HCT116 (cell line): ENCODE measurements around the gene TBP. TPM values are rescaled to one million over a fixed set of nuclear protein-coding genes. Genes with fewer than 3 reads are reported as not detected.

Experiments
- ATAC-seq: fragments of 200-7000 bp; cut with Tn5 transposase; 2 replicates; pipeline ENCODE4 v1.9.1; 2020; ENCODE audit warnings: mild to moderate bottlenecking, moderate library complexity
- BruUV-seq: library from RNA; stranded (reverse); fragments of 400-500 nt; replicated peaks from 2 replicates; lab custom pipeline; 2021; lab: Mats Ljungman, UMichigan
- CTCF ChIA-PET: fragments of 300-600 bp; sonication (Branson Sonifier 250); formaldehyde crosslinking; loops from one replicate; lab custom pipeline; 2021; ENCODE audit warnings: antibody characterized with exemption; lab: Charles Lee
- POLR2A ChIA-PET: fragments of 300-600, 350-600 bp; sonication (Branson Sonifier 250); formaldehyde crosslinking; loops from one replicate; lab custom pipeline; 2021; ENCODE audit warnings: antibody characterized with exemption; lab: Charles Lee
- RAD21 ChIA-PET, 2 experiments: fragments of 300-600 bp; sonication (Branson Sonifier 250); formaldehyde crosslinking; loops; one replicate each; lab custom pipeline; 2023; ENCODE audit warnings: low total read pairs in 2 of 2; ENCODE audit not compliant: uncharacterized antibody in 2 of 2, unreplicated experiment in 2 of 2, low non-redundant PET in 1 of 2; lab: Charles Lee
- DNase-seq: peaks from one replicate; pipeline ENCODE4 v3.0.0-alpha.2; 2010; ENCODE audit warnings: low read depth, low spot score
- H2AFZ ChIP-seq: fragments of 200-600 bp; shearing (Covaris generic), sonication (generic); 2 replicates; pipeline ENCODE4 v1.6.1; 2017; ENCODE audit warnings: low read depth, mixed run types, mixed read lengths, antibody characterized with exemption, low read length; ENCODE audit not compliant: poor library complexity, severe bottlenecking
- H3K27ac ChIP-seq: 2 replicates; pipeline ENCODE4 v1.5.1; 2012; ENCODE audit warnings: low read depth, low read length
- H3K27me3 ChIP-seq: fragments of 200-600 bp; sonication (generic); 2 replicates; pipeline ENCODE4 v1.6.1; 2016; ENCODE audit warnings: mixed run types, low read length, mixed read lengths; ENCODE audit not compliant: insufficient read depth
- H3K36me3 ChIP-seq, 2 experiments: fragments of 200-500 bp in 1 of 2; fragments of 200-600 bp in 1 of 2; sonication (Bioruptor generic) in 1 of 2; sonication (generic) in 1 of 2; 2 replicates each; pipeline versions ENCODE4 v1.5.1 to v1.6.1; 2014 to 2016; ENCODE audit warnings: low read length in 2 of 2, inconsistent platforms in 1 of 2, mixed read lengths in 1 of 2, mixed run types in 1 of 2; ENCODE audit not compliant: insufficient read depth in 2 of 2, control insufficient read depth in 1 of 2
- H3K4me1 ChIP-seq, 2 experiments: fragments of 200-600 bp in 1 of 2; sonication (generic) in 1 of 2; 2 replicates each; pipeline versions ENCODE4 v1.5.1 to v1.6.1; 2012 to 2017; ENCODE audit warnings: low read length in 2 of 2, inconsistent platforms in 1 of 2, mild to moderate bottlenecking in 1 of 2, mixed read lengths in 1 of 2, mixed run types in 1 of 2, moderate library complexity in 1 of 2; ENCODE audit not compliant: insufficient read depth in 2 of 2, control insufficient read depth in 1 of 2
- H3K4me2 ChIP-seq: fragments of 200-600 bp; sonication (generic); 2 replicates; pipeline ENCODE4 v1.6.1; 2017; ENCODE audit warnings: mixed run types, low read length, mixed read lengths
- H3K4me3 ChIP-seq, 2 experiments: fragments of 200-600 bp in 1 of 2; sonication (generic) in 1 of 2; replicated peaks in 1 of 2; 2 replicates each; pipeline ENCODE4 v1.5.1; 2011 to 2016; ENCODE audit warnings: low read length in 2 of 2, control low read depth in 1 of 2, low read depth in 1 of 2, mild to moderate bottlenecking in 1 of 2, mixed read lengths in 1 of 2, mixed run types in 1 of 2
- H3K79me2 ChIP-seq: fragments of 200-600 bp; sonication (generic); 2 replicates; pipeline ENCODE4 v1.6.1; 2017; ENCODE audit warnings: mild to moderate bottlenecking, mixed run types, low read length, moderate library complexity, mixed read lengths; ENCODE audit not compliant: insufficient read depth
- H3K9ac ChIP-seq: fragments of 200-600 bp; sonication (generic); 2 replicates; pipeline ENCODE4 v1.6.1; 2016; ENCODE audit warnings: low read length, mixed read lengths
- H3K9me2 ChIP-seq: fragments of 200-600 bp; sonication (generic), shearing (Covaris generic); 2 replicates; pipeline ENCODE4 v1.6.1; 2017; ENCODE audit warnings: mixed run types, mild to moderate bottlenecking, moderate library complexity; ENCODE audit not compliant: insufficient read depth
- H3K9me3 ChIP-seq, 2 experiments: fragments of 200-500 bp in 1 of 2; fragments of 200-600 bp in 1 of 2; sonication (Bioruptor generic) in 1 of 2; sonication (generic) in 1 of 2; 2 replicates each; pipeline ENCODE4 v1.6.1; 2014 to 2017; ENCODE audit warnings: low read length in 2 of 2, mixed read lengths in 2 of 2, inconsistent platforms in 1 of 2, low read depth in 1 of 2, mild to moderate bottlenecking in 1 of 2, mixed run types in 1 of 2, moderate library complexity in 1 of 2; ENCODE audit not compliant: control insufficient read depth in 1 of 2, insufficient read depth in 1 of 2
- H4K20me1 ChIP-seq: fragments of 200-600 bp; sonication (generic), shearing (Covaris generic); 2 replicates; pipeline ENCODE4 v1.6.1; 2017; ENCODE audit warnings: mixed run types, mild to moderate bottlenecking, moderate library complexity; ENCODE audit not compliant: insufficient read depth
- ATF3 ChIP-seq: IDR thresholded peaks from 2 replicates; pipeline ENCODE4 v1.6.1; 2012
- CBX3 ChIP-seq: IDR thresholded peaks from 2 replicates; pipeline ENCODE4 v1.6.1; 2012; ENCODE audit warnings: low read depth
- EGR1 ChIP-seq: IDR thresholded peaks from 2 replicates; pipeline ENCODE4 v1.6.1; 2012; ENCODE audit warnings: low read depth
- ELF1 ChIP-seq: IDR thresholded peaks from 2 replicates; pipeline ENCODE4 v1.6.1; 2012; ENCODE audit warnings: low read depth, borderline replicate concordance
- FOSL1 ChIP-seq: IDR thresholded peaks from 2 replicates; pipeline ENCODE4 v1.6.1; 2012; ENCODE audit warnings: low read depth
- MAX ChIP-seq: IDR thresholded peaks from 2 replicates; pipeline ENCODE4 v1.6.1; 2012
- POLR2A ChIP-seq: IDR thresholded peaks from 2 replicates; pipeline ENCODE4 v1.7.0; 2011; ENCODE audit warnings: borderline replicate concordance; ENCODE audit not compliant: insufficient read depth, insufficient read length; ENCODE audit errors: extremely low read depth
- POLR2AphosphoS5 ChIP-seq: IDR thresholded peaks from 2 replicates; pipeline ENCODE4 v1.6.1; 2011; ENCODE audit warnings: mild to moderate bottlenecking, low read depth, low read length, moderate library complexity
- RAD21 ChIP-seq: IDR thresholded peaks from 2 replicates; pipeline ENCODE4 v1.6.1; 2012; ENCODE audit warnings: low read depth, mild to moderate bottlenecking
- REST ChIP-seq: IDR thresholded peaks from 2 replicates; pipeline ENCODE4 v1.6.1; 2012; ENCODE audit warnings: low read depth
- SP1 ChIP-seq: IDR thresholded peaks from 2 replicates; pipeline ENCODE4 v1.6.1; 2012; ENCODE audit warnings: low read depth
- SRF ChIP-seq: IDR thresholded peaks from 2 replicates; pipeline ENCODE4 v1.6.1; 2012; ENCODE audit warnings: low read depth
- ZBTB33 ChIP-seq: IDR thresholded peaks from 2 replicates; pipeline ENCODE4 v1.6.1; 2011; ENCODE audit warnings: mild to moderate bottlenecking, low read length, moderate library complexity; ENCODE audit not compliant: insufficient replicate concordance; ENCODE audit errors: extremely low read depth
- ZFX ChIP-seq: fragments of 450-650 bp; IDR thresholded peaks from 2 replicates; pipeline ENCODE4 v1.6.1; 2017
- ZNF274 ChIP-seq: fragments of 200-500 bp; sonication (Bioruptor generic); IDR thresholded peaks from 2 replicates; pipeline ENCODE4 v1.6.1; 2014; ENCODE audit warnings: mild to moderate bottlenecking, low read depth, low read length, inconsistent platforms
- intact Hi-C: fragments of 100-400 bp; cut with micrococcal nuclease; formaldehyde crosslinking; loops from 2 replicates; pipeline ENCODE4 v1.10.0; 2022
- total RNA-seq: library from RNA; stranded (reverse); gene quantifications from one replicate; pipeline ENCODE4 v1.2.1, GENCODE V29; 2021; ENCODE audit not compliant: unreplicated experiment

Gene TBP
- total RNA-seq, 1 experiment from 2014 or later, result 22.7 TPM

GRCh38 chr6:170533792-170534191 lies 20.4 kb upstream of the TBP start:
- Histone ChIP-seq H3K9me3 (no peaks in the 10 kb centered on the region), H3K4me3 (no peak overlapping the region), H3K79me2 (peaks cover 33% of the 10 kb centered on the region), H3K9me2 (no peaks in the 10 kb centered on the region), H3K27me3 (no peaks in the 10 kb centered on the region), H3K27ac (no peak overlapping the region), H3K36me3 (peaks cover 43 to 50% of the 10 kb centered on the region in 2 experiments), H2AFZ (no peak overlapping the region), H3K4me2 (no peak overlapping the region), H3K9ac (no peak overlapping the region), H4K20me1 (peaks cover 7% of the 10 kb centered on the region; the same call in 1 of the 2 replicates), H3K4me1 (no peaks in the 10 kb centered on the region)
- ChIA-PET RAD21 (no interaction called here), POLR2A (no interaction called here), CTCF (no interaction called here)
- intact Hi-C loops, result no loop called here
- ATAC-seq, result no peak
- TF ChIP-seq POLR2AphosphoS5, result no peak
- no peak for TF ChIP-seq RAD21
- TF ChIP-seq SRF, result no peak
- TF ChIP-seq ZNF274, result no peak
- TF ChIP-seq FOSL1, result no peak
- no peak for TF ChIP-seq EGR1
- TF ChIP-seq POLR2A, result no peak
- no peak for TF ChIP-seq ATF3
- BruUV-seq, result no TSS peak
- no peak for DNase-seq

GRCh38 chr6:170535004-170535403 lies 19.2 kb upstream of the TBP start:
- POLR2A ChIA-PET, result no interaction called here
- Histone ChIP-seq H3K4me2 (no peak overlapping the region), H3K9me3 (no peaks in the 10 kb centered on the region), H3K27me3 (no peaks in the 10 kb centered on the region), H2AFZ (no peak overlapping the region), H3K4me1 (no peaks in the 10 kb centered on the region), H3K9me2 (no peaks in the 10 kb centered on the region), H3K79me2 (peaks cover 45% of the 10 kb centered on the region), H3K36me3 (peaks cover 55 to 61% of the 10 kb centered on the region in 2 experiments), H3K4me3 (no peak overlapping the region), H4K20me1 (peaks cover 9% of the 10 kb centered on the region; the same call in 1 of the 2 replicates), H3K27ac (no peak overlapping the region), H3K9ac (no peak overlapping the region)
- ATAC-seq, result no peak
- no peak for DNase-seq
- intact Hi-C loops, result no loop called here
- RAD21 ChIA-PET, result no interaction called here
- CTCF ChIA-PET, result no interaction called here
- BruUV-seq, result no TSS peak
- TF ChIP-seq POLR2A (no peak), REST (no peak), SP1 (no peak), MAX (no peak), ZNF274 (no peak), CBX3 (no peak), POLR2AphosphoS5 (no peak), ELF1 (no peak), ZBTB33 (no peak), ZFX (no peak)
